ENCODE measurements around the gene C1R.
"Not testable (repeated sequence)": the region's sequence is repeated elsewhere in the genome, so short reads cannot be mapped to it uniquely, and the experiment has no call there.

GRCh38 chr12:7049445-7049951 lies 42.7 kb downstream of the C1R start:
- not testable (repeated sequence) for TF ChIP-seq EP300 (IDR thresholded peaks at IDR 0.05; ENCODE audit: low read depth); CTCF (IDR thresholded peaks at IDR 0.05); POLR2AphosphoS5 (IDR thresholded peaks at IDR 0.05)
